Upper lobe of left lung (tissue), 4 donors: Measurements from ENCODE around the gene SRA1.

Experiments used
- EP300 ChIP-seq, 4 donors: sonication (generic); formaldehyde crosslinking; IDR thresholded peaks; one replicate each; pipeline ENCODE4 v1.5.1; 2017; ENCODE audit warnings: antibody characterized with exemption in 4 of 4, control low read depth in 2 of 4
- POLR2AphosphoS5 ChIP-seq, 2 donors: sonication (generic); formaldehyde crosslinking; IDR thresholded peaks; one replicate each; pipeline ENCODE4 v1.5.1; 2017; ENCODE audit warnings: antibody characterized with exemption in 2 of 2
- TF ChIP-seq, protein P1 (sequence below), 6 experiments: fragments of 450-650 bp in 4 of 6; fragments of 200-600 bp in 2 of 6; sonication (generic) in 2 of 6; IDR thresholded peaks; one replicate each; pipeline ENCODE4 v1.5.1; 2016 to 2019; ENCODE audit warnings: antibody characterized with exemption in 6 of 6

DNA sequence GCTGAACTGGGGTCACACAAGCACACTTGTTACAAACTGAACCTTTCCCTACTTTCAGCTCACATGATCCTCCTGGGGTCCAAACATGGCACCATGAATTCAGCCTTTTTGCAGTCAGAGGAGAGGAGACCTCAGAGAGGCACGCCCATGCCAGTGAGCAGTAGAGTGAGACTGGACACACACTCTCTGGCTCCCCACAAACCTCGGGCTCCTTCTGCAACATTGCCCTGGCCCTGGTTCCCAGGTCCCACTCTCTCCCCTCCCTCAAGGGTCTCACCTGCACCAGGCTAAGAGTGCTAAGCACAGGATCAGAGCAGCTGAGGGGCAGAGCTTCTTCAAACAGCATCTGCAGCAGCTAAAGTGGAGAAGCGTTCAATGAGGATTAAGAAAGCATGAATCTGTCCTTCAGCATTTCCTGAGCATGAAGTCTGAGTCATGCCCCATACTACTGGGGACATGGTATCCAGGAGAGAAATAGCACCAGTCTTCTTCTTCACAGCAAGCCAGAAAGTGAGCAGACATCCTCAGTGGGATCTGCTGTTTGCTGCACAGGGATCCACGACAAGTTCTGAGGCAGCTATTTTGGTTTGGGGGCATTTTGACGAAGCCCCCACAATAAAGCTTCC lies 34.6 kb upstream of the SRA1 start:
- TF ChIP-seq POLR2AphosphoS5 (IDR thresholded peaks at IDR 0.05) (no peak), EP300 (IDR thresholded peaks at IDR 0.05) (no peak)
- TF ChIP-seq, protein P1, sequence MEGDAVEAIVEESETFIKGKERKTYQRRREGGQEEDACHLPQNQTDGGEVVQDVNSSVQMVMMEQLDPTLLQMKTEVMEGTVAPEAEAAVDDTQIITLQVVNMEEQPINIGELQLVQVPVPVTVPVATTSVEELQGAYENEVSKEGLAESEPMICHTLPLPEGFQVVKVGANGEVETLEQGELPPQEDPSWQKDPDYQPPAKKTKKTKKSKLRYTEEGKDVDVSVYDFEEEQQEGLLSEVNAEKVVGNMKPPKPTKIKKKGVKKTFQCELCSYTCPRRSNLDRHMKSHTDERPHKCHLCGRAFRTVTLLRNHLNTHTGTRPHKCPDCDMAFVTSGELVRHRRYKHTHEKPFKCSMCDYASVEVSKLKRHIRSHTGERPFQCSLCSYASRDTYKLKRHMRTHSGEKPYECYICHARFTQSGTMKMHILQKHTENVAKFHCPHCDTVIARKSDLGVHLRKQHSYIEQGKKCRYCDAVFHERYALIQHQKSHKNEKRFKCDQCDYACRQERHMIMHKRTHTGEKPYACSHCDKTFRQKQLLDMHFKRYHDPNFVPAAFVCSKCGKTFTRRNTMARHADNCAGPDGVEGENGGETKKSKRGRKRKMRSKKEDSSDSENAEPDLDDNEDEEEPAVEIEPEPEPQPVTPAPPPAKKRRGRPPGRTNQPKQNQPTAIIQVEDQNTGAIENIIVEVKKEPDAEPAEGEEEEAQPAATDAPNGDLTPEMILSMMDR (IDR thresholded peaks at IDR 0.05), result no peak
